PFSK-1 (cell line): Measurements from ENCODE around the gene PSMB4.

Experiments
- FOXP2 ChIP-seq: optimal IDR thresholded peaks from 2 replicates; pipeline ENCODE3; 2011; ENCODE audit warnings: borderline replicate concordance, control low read depth, inconsistent platforms; ENCODE audit not compliant: insufficient read depth; ENCODE audit errors: extremely low read length, extremely low read depth
- TAF1 ChIP-seq: IDR thresholded peaks from 2 replicates; pipeline ENCODE4 v1.6.1; 2012; ENCODE audit warnings: low read length, control low read depth, borderline replicate concordance; ENCODE audit not compliant: insufficient read depth
- TF ChIP-seq, protein P1 (sequence below), 2 experiments: IDR thresholded peaks; 2 replicates each; pipeline versions ENCODE4 v1.6.1 to v1.8.0; 2011 to 2012; ENCODE audit warnings: low read depth in 2 of 2, low read length in 2 of 2, control low read depth in 1 of 2, inconsistent platforms in 1 of 2, mild to moderate bottlenecking in 1 of 2, moderate library complexity in 1 of 2; ENCODE audit not compliant: insufficient read depth in 1 of 2

DNA sequence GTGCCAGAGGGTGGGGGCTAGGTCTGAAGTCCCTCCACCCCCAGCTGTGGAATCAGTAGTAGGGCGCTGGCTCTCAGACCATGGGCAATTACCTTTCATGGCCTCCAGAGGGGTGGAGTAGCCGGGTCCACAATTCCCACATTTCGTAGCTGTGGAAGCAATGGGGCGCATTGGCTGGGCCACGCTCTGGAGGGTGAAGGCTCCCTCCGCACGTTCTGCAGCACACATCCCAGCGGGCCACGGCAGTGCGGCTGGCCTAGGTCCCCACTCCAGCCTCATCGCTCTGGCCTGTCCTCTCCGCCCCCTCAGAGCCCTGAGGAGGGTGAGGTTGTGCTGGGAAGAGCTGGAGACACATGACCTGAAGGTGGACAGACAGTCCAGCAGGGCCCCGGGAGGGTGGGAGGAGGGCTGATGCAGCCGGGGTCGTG, 29.7 kb upstream of the PSMB4 start:
- TF ChIP-seq TAF1: no peak
- no peak for TF ChIP-seq FOXP2
- TF ChIP-seq, protein P1, sequence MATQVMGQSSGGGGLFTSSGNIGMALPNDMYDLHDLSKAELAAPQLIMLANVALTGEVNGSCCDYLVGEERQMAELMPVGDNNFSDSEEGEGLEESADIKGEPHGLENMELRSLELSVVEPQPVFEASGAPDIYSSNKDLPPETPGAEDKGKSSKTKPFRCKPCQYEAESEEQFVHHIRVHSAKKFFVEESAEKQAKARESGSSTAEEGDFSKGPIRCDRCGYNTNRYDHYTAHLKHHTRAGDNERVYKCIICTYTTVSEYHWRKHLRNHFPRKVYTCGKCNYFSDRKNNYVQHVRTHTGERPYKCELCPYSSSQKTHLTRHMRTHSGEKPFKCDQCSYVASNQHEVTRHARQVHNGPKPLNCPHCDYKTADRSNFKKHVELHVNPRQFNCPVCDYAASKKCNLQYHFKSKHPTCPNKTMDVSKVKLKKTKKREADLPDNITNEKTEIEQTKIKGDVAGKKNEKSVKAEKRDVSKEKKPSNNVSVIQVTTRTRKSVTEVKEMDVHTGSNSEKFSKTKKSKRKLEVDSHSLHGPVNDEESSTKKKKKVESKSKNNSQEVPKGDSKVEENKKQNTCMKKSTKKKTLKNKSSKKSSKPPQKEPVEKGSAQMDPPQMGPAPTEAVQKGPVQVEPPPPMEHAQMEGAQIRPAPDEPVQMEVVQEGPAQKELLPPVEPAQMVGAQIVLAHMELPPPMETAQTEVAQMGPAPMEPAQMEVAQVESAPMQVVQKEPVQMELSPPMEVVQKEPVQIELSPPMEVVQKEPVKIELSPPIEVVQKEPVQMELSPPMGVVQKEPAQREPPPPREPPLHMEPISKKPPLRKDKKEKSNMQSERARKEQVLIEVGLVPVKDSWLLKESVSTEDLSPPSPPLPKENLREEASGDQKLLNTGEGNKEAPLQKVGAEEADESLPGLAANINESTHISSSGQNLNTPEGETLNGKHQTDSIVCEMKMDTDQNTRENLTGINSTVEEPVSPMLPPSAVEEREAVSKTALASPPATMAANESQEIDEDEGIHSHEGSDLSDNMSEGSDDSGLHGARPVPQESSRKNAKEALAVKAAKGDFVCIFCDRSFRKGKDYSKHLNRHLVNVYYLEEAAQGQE (IDR thresholded peaks at IDR 0.05; ENCODE audit: insufficient read depth in 1 of 2, low read depth in 2 of 2, low read length in 2 of 2): no peak
